ENCODE data around the gene CRP. TPM values are rescaled to one million over a fixed set of nuclear protein-coding genes. Genes with fewer than 3 reads are reported as not detected.
"Not testable (repeated sequence)": the region's sequence is repeated elsewhere in the genome, so short reads cannot be mapped to it uniquely, and the experiment has no call there.

CRP gene
- total RNA-seq, 1 experiment from 2014 or later = 0.68 TPM

DNA sequence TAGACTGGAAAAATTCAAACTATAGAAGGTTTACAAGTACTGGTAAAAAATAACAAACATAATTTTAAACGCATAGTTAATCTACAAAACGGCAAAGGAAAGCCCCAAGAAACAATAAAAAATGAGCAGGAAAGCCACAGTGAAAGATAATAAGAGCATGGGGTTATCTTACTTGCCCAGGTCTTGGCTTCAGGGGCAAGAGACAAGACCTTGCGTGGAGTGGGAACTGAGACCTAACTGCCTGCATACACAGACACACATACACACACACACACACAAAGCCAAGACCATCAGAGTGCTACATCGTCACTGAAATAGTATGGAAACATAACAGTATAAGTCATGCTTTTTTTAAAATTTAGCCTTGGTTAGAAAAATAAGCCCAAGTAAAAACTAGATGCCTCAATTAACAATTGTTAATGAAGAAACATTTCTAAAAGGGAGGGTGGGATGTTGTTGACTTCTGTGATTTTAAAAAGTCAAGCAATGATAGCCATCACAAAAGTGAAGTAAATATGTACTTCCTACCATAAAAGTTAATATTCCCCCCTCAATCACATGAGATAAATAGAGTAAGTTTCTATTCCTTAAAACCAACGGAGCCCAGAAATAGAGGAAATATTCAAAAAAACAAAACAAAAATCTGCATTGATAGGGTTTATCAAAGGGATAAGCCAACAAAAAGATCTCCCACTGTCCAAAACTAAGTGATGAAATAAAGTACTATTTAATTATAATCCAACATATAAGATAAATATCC is 29.4 kb upstream of the CRP start:
- no peaks in the 10 kb centered on the region for H3K36me3 Mint-ChIP-seq
- ATAC-seq (no peak), DNase-seq (ENCODE audit: low spot score) (no peak)
- no peak overlapping the region for H3K27ac Mint-ChIP-seq
- POLR2A ChIA-PET = no interaction called here
- H3K4me1 Mint-ChIP-seq = no peaks in the 10 kb centered on the region
- CTCF ChIA-PET = no interaction called here
- no peak overlapping the region for H3K4me3 Mint-ChIP-seq
- TF ChIP-seq, protein P1, sequence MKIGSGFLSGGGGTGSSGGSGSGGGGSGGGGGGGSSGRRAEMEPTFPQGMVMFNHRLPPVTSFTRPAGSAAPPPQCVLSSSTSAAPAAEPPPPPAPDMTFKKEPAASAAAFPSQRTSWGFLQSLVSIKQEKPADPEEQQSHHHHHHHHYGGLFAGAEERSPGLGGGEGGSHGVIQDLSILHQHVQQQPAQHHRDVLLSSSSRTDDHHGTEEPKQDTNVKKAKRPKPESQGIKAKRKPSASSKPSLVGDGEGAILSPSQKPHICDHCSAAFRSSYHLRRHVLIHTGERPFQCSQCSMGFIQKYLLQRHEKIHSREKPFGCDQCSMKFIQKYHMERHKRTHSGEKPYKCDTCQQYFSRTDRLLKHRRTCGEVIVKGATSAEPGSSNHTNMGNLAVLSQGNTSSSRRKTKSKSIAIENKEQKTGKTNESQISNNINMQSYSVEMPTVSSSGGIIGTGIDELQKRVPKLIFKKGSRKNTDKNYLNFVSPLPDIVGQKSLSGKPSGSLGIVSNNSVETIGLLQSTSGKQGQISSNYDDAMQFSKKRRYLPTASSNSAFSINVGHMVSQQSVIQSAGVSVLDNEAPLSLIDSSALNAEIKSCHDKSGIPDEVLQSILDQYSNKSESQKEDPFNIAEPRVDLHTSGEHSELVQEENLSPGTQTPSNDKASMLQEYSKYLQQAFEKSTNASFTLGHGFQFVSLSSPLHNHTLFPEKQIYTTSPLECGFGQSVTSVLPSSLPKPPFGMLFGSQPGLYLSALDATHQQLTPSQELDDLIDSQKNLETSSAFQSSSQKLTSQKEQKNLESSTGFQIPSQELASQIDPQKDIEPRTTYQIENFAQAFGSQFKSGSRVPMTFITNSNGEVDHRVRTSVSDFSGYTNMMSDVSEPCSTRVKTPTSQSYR (CRISPR knock-in tag; IDR thresholded peaks at IDR 0.05) = no peak
- TF ChIP-seq, protein P2, sequence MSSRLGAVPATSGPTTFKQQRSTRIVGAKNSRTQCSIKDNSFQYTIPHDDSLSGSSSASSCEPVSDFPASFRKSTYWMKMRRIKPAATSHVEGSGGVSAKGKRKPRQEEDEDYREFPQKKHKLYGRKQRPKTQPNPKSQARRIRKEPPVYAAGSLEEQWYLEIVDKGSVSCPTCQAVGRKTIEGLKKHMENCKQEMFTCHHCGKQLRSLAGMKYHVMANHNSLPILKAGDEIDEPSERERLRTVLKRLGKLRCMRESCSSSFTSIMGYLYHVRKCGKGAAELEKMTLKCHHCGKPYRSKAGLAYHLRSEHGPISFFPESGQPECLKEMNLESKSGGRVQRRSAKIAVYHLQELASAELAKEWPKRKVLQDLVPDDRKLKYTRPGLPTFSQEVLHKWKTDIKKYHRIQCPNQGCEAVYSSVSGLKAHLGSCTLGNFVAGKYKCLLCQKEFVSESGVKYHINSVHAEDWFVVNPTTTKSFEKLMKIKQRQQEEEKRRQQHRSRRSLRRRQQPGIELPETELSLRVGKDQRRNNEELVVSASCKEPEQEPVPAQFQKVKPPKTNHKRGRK (CRISPR knock-in tag; IDR thresholded peaks at IDR 0.05; ENCODE audit: borderline replicate concordance) = no peak
- TF ChIP-seq GTF2I (CRISPR knock-in tag; conservative IDR thresholded peaks at IDR 0.05) (no peak), MXD4 (CRISPR knock-in tag; IDR thresholded peaks at IDR 0.05; ENCODE audit: borderline replicate concordance) (no peak), CBFB (CRISPR knock-in tag; IDR thresholded peaks at IDR 0.05; ENCODE audit: low read depth) (no peak), TEAD4 (CRISPR knock-in tag; IDR thresholded peaks at IDR 0.05) (no peak), IRF2 (CRISPR knock-in tag; IDR thresholded peaks at IDR 0.05; ENCODE audit: borderline replicate concordance, low read depth) (no peak), PRRX2 (CRISPR knock-in tag; IDR thresholded peaks at IDR 0.05) (no peak), ZNF317 (CRISPR knock-in tag; IDR thresholded peaks at IDR 0.05; ENCODE audit: borderline replicate concordance, low read depth) (no peak), NFE2L1 (CRISPR knock-in tag; IDR thresholded peaks at IDR 0.05) (no peak), ZNF416 (CRISPR knock-in tag; IDR thresholded peaks at IDR 0.05) (no peak)
- TF ChIP-seq, protein P3, sequence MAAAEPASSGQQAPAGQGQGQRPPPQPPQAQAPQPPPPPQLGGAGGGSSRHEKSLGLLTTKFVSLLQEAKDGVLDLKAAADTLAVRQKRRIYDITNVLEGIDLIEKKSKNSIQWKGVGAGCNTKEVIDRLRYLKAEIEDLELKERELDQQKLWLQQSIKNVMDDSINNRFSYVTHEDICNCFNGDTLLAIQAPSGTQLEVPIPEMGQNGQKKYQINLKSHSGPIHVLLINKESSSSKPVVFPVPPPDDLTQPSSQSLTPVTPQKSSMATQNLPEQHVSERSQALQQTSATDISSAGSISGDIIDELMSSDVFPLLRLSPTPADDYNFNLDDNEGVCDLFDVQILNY (CRISPR knock-in tag; IDR thresholded peaks at IDR 0.05) = no peak
- TF ChIP-seq, protein P4, sequence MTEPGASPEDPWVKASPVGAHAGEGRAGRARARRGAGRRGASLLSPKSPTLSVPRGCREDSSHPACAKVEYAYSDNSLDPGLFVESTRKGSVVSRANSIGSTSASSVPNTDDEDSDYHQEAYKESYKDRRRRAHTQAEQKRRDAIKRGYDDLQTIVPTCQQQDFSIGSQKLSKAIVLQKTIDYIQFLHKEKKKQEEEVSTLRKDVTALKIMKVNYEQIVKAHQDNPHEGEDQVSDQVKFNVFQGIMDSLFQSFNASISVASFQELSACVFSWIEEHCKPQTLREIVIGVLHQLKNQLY (CRISPR knock-in tag; IDR thresholded peaks at IDR 0.05) = no peak
- no peaks in the 10 kb centered on the region; the same call in 1 of the 2 replicates for H3K27me3 Mint-ChIP-seq (ENCODE audit: low read depth)
- peaks cover 23% of the 10 kb centered on the region for H3K9me3 Mint-ChIP-seq

DNA sequence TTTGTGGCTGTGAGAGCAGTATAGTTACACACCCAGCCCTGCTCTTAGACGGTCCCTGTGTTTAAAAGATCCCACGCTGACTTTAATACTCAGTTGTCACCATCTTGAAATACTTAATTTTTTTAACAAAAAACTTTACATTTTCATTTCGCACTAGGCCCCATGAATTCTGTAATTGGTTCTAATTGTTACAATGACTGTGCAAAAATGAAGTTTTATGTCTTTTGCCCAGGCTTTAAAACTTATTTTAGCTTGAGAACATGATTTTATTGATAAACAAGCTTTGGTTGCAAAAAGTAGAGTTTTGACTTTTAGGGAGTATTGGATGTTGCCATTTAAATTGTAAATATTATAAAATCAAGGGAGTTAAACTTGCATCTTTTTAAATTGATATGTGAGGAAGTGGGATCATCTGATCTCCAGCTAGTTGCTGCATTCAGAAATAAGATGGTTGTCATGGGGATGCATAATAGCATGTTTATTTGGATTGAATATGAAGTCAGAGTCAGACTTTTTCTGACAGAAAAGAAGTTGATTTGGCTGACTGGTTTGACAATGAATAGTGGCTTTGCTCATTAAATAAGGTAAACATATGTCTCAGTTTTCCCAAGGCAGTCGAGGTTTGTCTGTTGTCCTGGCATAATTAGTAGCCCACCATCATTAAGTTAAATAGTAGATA is 23.0 kb upstream of the CRP start:
- no peak for TF ChIP-seq NFYB (CRISPR knock-in tag; conservative IDR thresholded peaks at IDR 0.05; ENCODE audit: low read depth)
- no peak for TF ChIP-seq SMAD4 (CRISPR knock-in tag; IDR thresholded peaks at IDR 0.05)
- TF ChIP-seq, protein P5, sequence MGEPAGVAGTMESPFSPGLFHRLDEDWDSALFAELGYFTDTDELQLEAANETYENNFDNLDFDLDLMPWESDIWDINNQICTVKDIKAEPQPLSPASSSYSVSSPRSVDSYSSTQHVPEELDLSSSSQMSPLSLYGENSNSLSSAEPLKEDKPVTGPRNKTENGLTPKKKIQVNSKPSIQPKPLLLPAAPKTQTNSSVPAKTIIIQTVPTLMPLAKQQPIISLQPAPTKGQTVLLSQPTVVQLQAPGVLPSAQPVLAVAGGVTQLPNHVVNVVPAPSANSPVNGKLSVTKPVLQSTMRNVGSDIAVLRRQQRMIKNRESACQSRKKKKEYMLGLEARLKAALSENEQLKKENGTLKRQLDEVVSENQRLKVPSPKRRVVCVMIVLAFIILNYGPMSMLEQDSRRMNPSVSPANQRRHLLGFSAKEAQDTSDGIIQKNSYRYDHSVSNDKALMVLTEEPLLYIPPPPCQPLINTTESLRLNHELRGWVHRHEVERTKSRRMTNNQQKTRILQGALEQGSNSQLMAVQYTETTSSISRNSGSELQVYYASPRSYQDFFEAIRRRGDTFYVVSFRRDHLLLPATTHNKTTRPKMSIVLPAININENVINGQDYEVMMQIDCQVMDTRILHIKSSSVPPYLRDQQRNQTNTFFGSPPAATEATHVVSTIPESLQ (CRISPR knock-in tag; IDR thresholded peaks at IDR 0.05) = no peak
- no peak for TF ChIP-seq GTF2I (CRISPR knock-in tag; conservative IDR thresholded peaks at IDR 0.05)
- no peak for TF ChIP-seq ELF4 (CRISPR knock-in tag; IDR thresholded peaks at IDR 0.05; ENCODE audit: low read depth)
- no peak for TF ChIP-seq ZNF263 (CRISPR knock-in tag; IDR thresholded peaks at IDR 0.05; ENCODE audit: low read depth)
- no peak for TF ChIP-seq FOXK1 (CRISPR knock-in tag; IDR thresholded peaks at IDR 0.05)
- TF ChIP-seq, protein P4 (CRISPR knock-in tag; IDR thresholded peaks at IDR 0.05) = no peak
- no peak for TF ChIP-seq MYBL2 (CRISPR knock-in tag; IDR thresholded peaks at IDR 0.05)
- TF ChIP-seq, protein P6, sequence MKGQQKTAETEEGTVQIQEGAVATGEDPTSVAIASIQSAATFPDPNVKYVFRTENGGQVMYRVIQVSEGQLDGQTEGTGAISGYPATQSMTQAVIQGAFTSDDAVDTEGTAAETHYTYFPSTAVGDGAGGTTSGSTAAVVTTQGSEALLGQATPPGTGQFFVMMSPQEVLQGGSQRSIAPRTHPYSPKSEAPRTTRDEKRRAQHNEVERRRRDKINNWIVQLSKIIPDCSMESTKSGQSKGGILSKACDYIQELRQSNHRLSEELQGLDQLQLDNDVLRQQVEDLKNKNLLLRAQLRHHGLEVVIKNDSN (CRISPR knock-in tag; IDR thresholded peaks at IDR 0.05) = no peak
- TF ChIP-seq JUN (CRISPR knock-in tag; IDR thresholded peaks at IDR 0.05) = no peak
- Mint-ChIP-seq H3K9me3 (peaks cover 22% of the 10 kb centered on the region), H3K36me3 (no peaks in the 10 kb centered on the region), H3K27me3 (ENCODE audit: low read depth) (no peaks in the 10 kb centered on the region), H3K27ac (no peak overlapping the region), H3K4me1 (no peaks in the 10 kb centered on the region), H3K4me3 (no peak overlapping the region)
- DNase-seq (ENCODE audit: low spot score) (no peak), ATAC-seq (no peak)
- ChIA-PET POLR2A (no interaction called here), CTCF (no interaction called here)

DNA sequence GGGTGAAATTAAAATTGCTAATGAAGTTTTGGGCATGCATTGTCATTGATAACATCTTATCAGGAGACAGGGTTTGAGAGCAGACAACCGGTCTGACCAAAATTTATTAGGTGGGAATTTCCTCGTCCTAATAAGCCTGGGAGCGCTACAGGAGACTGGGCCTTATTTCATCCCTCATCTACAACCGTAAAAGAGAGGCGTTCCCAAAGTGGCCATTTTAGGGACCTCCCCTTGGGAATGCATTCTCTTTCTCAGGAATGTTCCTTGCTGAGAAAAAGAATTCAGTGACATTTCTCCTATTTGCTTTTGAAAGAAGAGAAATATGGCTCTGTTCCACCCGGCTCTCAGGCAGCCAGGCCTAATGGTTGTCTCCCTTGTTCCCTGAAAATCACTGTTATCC is 8.8 kb upstream of the CRP start:
- Mint-ChIP-seq H3K36me3 (peaks cover 62% of the 10 kb centered on the region), H3K9me3 (peaks cover 84% of the 10 kb centered on the region)
- H3K4me3 Mint-ChIP-seq; H3K27ac Mint-ChIP-seq; H3K27me3 Mint-ChIP-seq (ENCODE audit: low read depth); POLR2A ChIA-PET; H3K4me1 Mint-ChIP-seq; ATAC-seq; CTCF ChIA-PET: not testable (repeated sequence)
- DNase-seq (ENCODE audit: low spot score) = peak; percentile 44
